Activated CD4-positive, alpha-beta T cell treated with anti-CD3 and anti-CD28 coated beads, Interleukin-2, amount 50 U/mL, for 16 hours (primary cell): ENCODE results near the gene KCNMA1.
"Not testable (repeated sequence)": the region's sequence is repeated elsewhere in the genome, so short reads cannot be mapped to it uniquely, and the experiment has no call there.

Source experiments
- DNase-seq: peaks from one replicate; pipeline ENCODE4 v3.0.0-alpha.2; 2020

The KCNMA1 gene

GRCh38 chr10:77603534-77603927 lies 34.1 kb downstream of the KCNMA1 start:
- no peak for DNase-seq

- no peak for DNase-seq
Measured at GRCh38 chr10:77602913-77603533, 34.6 kb downstream of the KCNMA1 start.

- no peak for DNase-seq
Measured at GRCh38 chr10:77602231-77602912, 35.2 kb downstream of the KCNMA1 start.

- no peak for DNase-seq
Measured at GRCh38 chr10:77601488-77601887, 36.1 kb downstream of the KCNMA1 start.

GRCh38 chr10:77600640-77601039 lies 37.0 kb downstream of the KCNMA1 start:
- DNase-seq, result no peak

DNA sequence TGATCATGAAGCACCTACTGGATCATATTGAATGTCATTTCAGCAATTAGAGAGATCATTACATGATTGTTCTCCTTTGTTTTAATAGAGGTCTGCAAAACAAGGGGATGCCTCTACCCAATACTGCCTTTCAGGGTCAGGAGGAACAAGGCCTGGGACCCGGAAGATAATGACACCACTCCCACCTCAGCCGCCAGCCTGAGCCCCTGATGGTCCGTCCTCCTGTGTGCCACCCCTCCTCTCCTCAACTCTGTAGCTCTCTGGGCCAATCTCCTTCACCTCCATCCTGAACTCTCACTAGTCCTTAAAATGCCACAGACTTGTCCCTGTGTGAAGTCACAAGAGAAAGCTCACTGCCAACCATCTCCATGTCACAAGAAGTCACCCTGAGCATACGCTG lies 38.0 kb downstream of the KCNMA1 start:
- no peak for DNase-seq

- DNase-seq, result no peak
Measured at GRCh38 chr10:77598606-77599005, 39.0 kb downstream of the KCNMA1 start.

DNA sequence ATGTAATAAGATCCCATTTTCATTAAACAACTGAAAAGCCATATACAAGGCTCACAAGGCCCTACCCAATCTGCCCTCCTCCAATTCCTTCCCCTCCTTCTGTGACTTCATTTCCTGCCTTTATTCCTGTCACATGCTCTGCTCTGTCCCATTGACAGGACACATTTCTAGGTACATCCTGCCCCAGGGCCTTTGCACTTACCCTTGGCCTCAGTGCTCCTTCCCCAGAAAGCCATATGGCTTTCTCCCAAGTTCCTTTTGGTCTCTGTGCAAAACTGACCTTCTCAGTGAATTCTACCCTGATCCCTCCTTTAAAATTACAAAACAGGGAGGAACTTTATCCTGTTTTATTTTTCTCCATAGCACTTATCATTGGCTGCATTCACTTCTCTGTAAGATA lies 40.0 kb downstream of the KCNMA1 start:
- DNase-seq, result no peak

- no peak for DNase-seq
Measured at GRCh38 chr10:77594471-77594783, 43.2 kb downstream of the KCNMA1 start.

DNA sequence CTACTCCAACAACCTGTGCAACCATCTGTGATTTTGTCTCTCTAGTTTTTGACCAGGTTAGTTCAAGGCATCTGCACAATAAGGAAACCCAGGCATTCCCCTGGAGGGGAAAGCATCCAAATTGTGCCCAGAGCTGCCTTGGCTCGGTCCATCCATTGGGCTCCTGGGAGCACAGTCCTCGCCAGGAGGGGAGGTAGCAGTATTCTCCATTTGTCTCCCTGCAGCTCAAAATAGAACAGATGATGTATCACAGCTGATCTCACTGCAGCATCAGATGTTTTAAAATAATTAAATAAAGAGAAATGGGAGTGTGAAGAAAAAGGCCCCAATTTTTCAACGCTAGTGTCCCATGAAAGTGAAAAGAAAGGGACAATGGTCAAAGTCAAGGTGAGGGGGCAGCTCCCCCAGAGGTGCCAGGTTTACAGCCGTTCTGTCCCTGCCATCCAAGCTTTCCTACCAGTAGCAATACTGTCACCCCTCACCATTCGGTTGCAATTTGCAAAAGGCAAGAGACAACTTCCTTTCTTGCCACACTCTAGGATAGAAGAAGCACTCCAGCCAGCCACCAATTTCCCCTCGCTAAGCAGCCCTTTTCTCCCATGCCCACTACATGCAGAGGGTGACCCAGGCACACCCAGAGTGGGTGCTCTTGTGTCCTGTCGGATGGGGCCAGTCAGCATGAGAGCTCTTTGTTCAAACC lies 43.7 kb downstream of the KCNMA1 start:
- no peak for DNase-seq

DNA sequence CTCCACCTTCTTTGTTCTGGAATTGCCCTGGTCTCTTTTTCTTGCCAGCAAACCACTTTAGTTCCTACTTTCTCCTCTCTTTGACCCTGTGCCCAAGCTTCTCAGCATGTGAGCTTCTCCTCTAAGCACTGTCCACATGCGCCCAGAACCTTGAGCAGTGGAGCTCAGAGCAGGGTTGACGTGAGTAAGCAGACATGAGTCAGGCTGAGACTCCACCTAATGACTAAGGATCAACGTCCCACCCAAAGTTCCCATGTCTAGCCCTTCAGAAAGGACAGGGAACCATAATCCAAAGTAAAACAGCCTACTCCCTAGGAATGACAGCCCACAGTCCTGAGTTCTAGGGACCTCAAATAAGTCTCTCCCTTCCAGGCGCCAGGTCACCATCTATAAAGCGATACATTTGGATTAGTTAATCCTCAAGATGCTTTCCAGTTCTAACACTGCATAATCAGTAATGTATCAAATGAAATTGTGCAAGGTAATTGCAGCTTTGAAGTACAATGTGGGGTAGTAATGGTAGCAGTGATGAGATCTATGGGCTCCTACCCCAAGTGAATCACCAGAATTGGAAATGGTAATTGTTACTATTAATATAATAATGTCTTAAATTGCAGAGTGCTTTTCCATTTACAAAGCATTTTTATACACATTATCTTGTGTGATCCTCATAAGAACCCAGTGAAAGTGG lies 44.5 kb downstream of the KCNMA1 start:
- DNase-seq, result no peak

DNA sequence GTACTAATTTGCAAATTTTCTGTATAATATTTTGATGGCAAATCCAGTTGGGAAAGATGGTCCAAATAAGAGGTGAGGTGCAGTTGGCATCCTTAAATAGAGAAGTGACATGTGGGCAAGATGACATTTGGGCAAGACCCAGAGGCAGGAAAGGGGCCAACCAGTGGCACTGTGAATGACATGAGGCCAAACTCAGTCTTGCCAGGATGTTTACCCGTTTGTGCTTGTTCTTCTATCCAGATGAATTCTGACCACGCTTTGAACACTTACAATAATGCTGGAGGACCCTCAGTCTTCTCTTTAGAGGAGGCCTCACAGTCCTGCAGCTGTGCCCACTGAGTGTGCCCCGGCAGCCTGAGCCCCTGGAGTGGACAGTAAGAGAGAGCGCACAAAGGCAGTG lies 45.1 kb downstream of the KCNMA1 start:
- DNase-seq, result no peak

GRCh38 chr10:77591238-77591880 lies 46.2 kb downstream of the KCNMA1 start:
- no peak for DNase-seq

DNA sequence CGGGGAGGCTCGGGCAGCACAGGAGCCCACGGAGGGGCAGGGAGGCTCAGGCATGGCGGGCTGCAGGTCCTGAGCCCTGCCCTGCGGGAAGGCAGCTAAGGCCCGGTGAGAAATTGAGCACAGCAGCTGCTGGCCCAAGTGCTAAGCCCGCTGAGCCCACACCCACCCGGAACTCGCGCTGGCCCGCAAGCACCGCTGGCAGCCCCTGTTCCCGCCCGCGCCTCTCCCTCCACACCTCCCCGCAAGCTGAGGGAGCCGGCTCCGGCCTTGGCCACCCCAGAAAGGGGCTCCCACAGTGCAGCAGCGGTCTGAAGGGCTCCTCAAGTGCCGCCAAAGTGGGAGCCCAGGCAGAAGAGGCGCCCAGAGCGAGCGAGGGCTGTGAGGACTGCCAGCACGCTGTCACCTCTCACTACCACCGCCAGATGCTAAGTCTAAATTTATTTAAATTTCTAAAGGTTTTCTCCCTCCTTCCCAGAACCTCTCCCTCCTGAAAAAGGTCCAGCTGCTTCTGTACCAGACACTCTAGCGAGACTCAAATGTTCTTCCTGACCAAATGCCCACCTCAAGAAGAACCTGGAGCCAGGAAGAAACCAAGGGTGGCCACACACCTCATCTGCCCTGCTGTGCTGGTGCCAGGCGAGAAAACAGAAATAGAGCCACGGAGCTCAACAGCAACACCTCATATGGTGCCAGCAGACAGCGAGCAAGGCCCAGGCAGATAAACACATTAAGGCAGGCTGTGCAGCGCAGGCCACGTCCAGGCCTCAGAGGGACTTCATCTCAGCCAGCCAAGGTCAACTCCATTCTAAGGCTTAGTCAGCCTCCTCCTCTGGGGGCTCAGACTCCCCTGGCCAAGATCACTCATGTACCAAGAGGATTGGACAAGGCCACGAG lies 47.0 kb downstream of the KCNMA1 start:
- no peak for DNase-seq

- not testable (repeated sequence) for DNase-seq
Measured at GRCh38 chr10:77589703-77590102, 47.9 kb downstream of the KCNMA1 start.

DNA sequence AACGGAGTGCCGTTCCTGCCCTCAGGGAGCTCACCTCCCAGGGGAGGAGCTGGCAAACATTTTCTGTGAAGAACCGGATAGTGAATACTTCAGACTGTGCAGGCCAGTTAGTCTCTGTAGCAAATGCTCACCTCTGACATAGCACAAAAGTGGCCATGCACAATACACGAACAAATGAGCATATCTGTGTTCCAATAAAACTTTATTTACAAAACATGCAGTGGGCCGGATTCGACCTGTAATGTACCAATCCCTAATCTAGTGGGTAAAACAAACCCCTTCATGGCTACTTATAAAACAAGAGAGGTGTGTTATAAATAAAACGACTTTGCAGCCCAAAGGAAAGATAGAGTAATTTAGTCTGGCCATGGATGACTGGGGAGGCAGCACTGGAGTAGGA lies 48.7 kb downstream of the KCNMA1 start:
- no peak for DNase-seq

DNA sequence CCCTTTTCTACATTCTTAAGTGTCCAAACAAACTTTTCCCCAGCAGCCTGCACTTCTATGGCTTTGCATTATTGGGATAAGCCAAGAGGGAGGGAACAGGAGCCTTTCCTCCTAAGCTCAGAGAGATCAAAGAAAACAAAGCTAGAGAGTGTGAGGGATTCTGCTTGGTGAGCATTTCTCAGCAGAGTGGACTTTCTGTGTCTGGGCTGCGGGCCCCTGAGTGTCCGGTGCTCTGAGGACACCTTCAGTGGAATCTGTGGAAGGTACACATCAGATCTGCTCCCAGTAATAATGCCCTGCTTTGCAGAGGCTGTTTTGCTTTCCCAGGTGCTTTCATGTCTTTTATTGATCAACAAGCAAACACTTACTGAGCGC lies 50.2 kb downstream of the KCNMA1 start:
- DNase-seq, result no peak

- DNase-seq, result no peak
Measured at GRCh38 chr10:77586719-77587415, 50.7 kb downstream of the KCNMA1 start.

DNA sequence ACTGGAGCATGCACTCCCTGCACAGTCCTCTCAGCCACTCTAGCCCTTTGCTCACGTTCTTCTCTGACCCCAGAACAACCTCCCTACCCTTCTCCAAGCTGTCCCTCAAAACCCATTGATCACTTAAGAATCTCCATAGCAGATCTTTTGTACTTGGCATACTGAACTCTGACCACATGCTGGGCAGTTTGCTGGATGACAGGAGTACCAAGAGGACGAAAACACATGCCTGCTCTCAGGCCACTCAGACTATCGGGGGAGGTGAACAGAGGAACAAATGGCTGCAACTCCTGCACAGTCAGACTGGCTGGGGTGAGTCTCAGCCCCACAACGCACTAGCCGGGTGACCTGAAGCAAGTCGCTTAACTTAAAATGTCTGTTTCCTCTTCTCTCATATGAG lies 52.7 kb downstream of the KCNMA1 start:
- DNase-seq, result no peak

GRCh38 chr10:77583527-77583926 lies 54.1 kb downstream of the KCNMA1 start:
- peak; percentile 22 for DNase-seq

DNA sequence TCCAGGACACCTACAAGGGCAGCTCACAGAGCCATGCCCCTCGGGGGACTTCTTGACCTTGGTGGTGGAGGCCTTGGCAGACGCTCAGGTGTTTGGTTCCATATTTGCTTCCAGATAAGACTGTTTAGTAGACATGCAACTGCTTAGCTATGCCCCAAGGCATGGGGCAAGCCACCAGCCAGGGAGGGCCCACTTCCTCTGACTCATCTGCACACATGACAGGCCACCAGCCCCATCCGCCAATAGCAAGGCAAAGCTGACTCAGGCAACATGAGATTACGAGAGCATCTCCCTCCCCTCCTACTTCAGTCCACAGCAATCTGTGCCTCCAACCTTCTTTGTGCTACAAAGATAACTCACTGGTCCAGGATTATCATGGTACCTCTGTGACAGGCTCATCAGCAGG lies 54.9 kb downstream of the KCNMA1 start:
- peak; percentile 48 for DNase-seq

- no peak for DNase-seq
Measured at GRCh38 chr10:77581738-77582137, 55.9 kb downstream of the KCNMA1 start.
